K562 (cell line): Measurements from ENCODE around the gene PLAAT3. TPM values are rescaled to one million over a fixed set of nuclear protein-coding genes. Genes with fewer than 3 reads are reported as not detected.

ENCODE experiments used
- ATAC-seq: fragments of 200-7000 bp; cut with Tn5 transposase; 3 replicates; pipeline ENCODE4 v1.9.1; 2020; ENCODE audit warnings: moderate library complexity
- BruUV-seq: library from RNA; stranded (reverse); fragments of 400-500 nt; replicated peaks from 2 replicates; lab custom pipeline; 2021; lab: Mats Ljungman, UMichigan
- CTCF ChIA-PET: fragments of 300-600 bp; formaldehyde crosslinking; extraction: SDS; loops from one replicate; lab custom pipeline; 2021; ENCODE audit warnings: low intra/inter-chr PET ratio; lab: Yijun Ruan, JAX
- POLR2A ChIA-PET: fragments of 300-600, 350-650 bp; sonication (Branson Sonifier 250); formaldehyde crosslinking; extraction: SDS; loops from one replicate; lab custom pipeline; 2021; ENCODE audit warnings: antibody characterized with exemption, inconsistent platforms; lab: Yijun Ruan, JAX
- DNase-seq, 4 experiments: peaks; one replicate each; pipeline versions ENCODE4 v3.0.0 to v3.0.0-alpha.2; 2011 to 2018; ENCODE audit warnings: low spot score in 3 of 4, mixed read lengths in 3 of 4; ENCODE audit errors: extremely low read depth in 1 of 4
- FAIRE-seq: peaks from 2 replicates; lab custom pipeline; 2011; peaks lifted over from hg19 to GRCh38; lab: Jason Lieb, UNC
- H2AFZ ChIP-seq: 2 replicates; pipeline ENCODE4 v1.6.0; 2011; ENCODE audit warnings: low read depth, low read length, control low read depth, inconsistent platforms
- H3K27ac ChIP-seq: fragments of 200-600 bp; 3 replicates; pipeline ENCODE4 v1.8.0; 2011; ENCODE audit warnings: low read depth, mild to moderate bottlenecking, control low read depth, inconsistent platforms, low read length, moderate library complexity, mixed read lengths; ENCODE audit errors: extremely low read depth
- H3K27me3 ChIP-seq, 2 experiments: fragments of 300-600 bp in 1 of 2; 2 replicates in 1 of 2; 3 replicates in 1 of 2; pipeline versions ENCODE4 v1.6.0 to v1.8.0; 2011; ENCODE audit warnings: inconsistent platforms in 2 of 2, low read length in 2 of 2, mild to moderate bottlenecking in 1 of 2, mixed read lengths in 1 of 2, moderate library complexity in 1 of 2; ENCODE audit not compliant: control insufficient read depth in 2 of 2, insufficient read depth in 2 of 2
- H3K36me3 ChIP-seq: fragments of 300-600 bp; 3 replicates; pipeline ENCODE4 v1.8.0; 2011; ENCODE audit warnings: mild to moderate bottlenecking, low read length, inconsistent platforms; ENCODE audit not compliant: control insufficient read depth, insufficient read depth
- H3K4me1 ChIP-seq, 2 experiments: fragments of 200-600 bp in 1 of 2; replicated peaks in 1 of 2; 2 replicates in 1 of 2; 3 replicates in 1 of 2; pipeline versions ENCODE4 v1.5.1 to v1.8.0; 2011; ENCODE audit warnings: inconsistent platforms in 2 of 2, low read length in 2 of 2, mild to moderate bottlenecking in 1 of 2, mixed read lengths in 1 of 2, moderate library complexity in 1 of 2; ENCODE audit not compliant: control insufficient read depth in 2 of 2, insufficient read depth in 2 of 2
- H3K4me2 ChIP-seq: 2 replicates; pipeline ENCODE4 v1.6.1; 2011; ENCODE audit warnings: low read length, control low read depth, inconsistent platforms, mixed read lengths; ENCODE audit not compliant: insufficient read depth
- H3K4me3 ChIP-seq: fragments of 200-600 bp; sonication (generic), shearing (Covaris generic); 2 replicates; pipeline ENCODE4 v1.5.1; 2016; ENCODE audit warnings: control low read depth, inconsistent platforms
- H3K79me2 ChIP-seq: fragments of 200-600 bp; 3 replicates; pipeline ENCODE4 v1.8.0; 2011; ENCODE audit warnings: low read length, inconsistent platforms; ENCODE audit not compliant: control insufficient read depth, insufficient read depth
- H3K9ac ChIP-seq, 2 experiments: 2 replicates each; pipeline versions ENCODE4 v1.6.0 to v1.6.1; 2011; ENCODE audit warnings: low read depth in 2 of 2, low read length in 2 of 2, control low read depth in 1 of 2, inconsistent platforms in 1 of 2, mild to moderate bottlenecking in 1 of 2, mixed read lengths in 1 of 2; ENCODE audit not compliant: insufficient read depth in 1 of 2
- H3K9me1 ChIP-seq: one replicate; pipeline ENCODE4 v1.6.0; 2011; ENCODE audit warnings: inconsistent platforms, mild to moderate bottlenecking, low read length, moderate library complexity; ENCODE audit not compliant: control insufficient read depth, insufficient read depth
- H3K9me3 ChIP-seq: replicated peaks from 2 replicates; pipeline ENCODE4 v1.5.1; 2011; ENCODE audit warnings: low read depth, low read length, inconsistent platforms; ENCODE audit not compliant: control insufficient read depth, insufficient read depth
- H4K20me1 ChIP-seq: replicated peaks from 2 replicates; pipeline ENCODE4 v1.6.1; 2011; ENCODE audit warnings: low read length, inconsistent platforms, mixed read lengths; ENCODE audit not compliant: control insufficient read depth, insufficient read depth
- ARNT ChIP-seq, 2 experiments: fragments of 450-650 bp; IDR thresholded peaks; 2 replicates each; pipeline ENCODE4 v1.6.1; 2016; ENCODE audit warnings: mild to moderate bottlenecking in 1 of 2
- EGR1 ChIP-seq: fragments of 450-650 bp; conservative IDR thresholded peaks from 2 replicates; pipeline ENCODE4 v1.6.1; 2017; ENCODE audit warnings: mild to moderate bottlenecking
- NR4A1 ChIP-seq, 2 experiments: fragments of 250-450 bp in 1 of 2; fragments of 450-650 bp in 1 of 2; sonication (Bioruptor Pico) in 1 of 2; IDR thresholded peaks; 2 replicates each; pipeline versions ENCODE4 v1.4.0 to v1.6.1; 2016 to 2020; ENCODE audit warnings: mild to moderate bottlenecking in 2 of 2, missing compliant biosample characterization in 1 of 2, missing genetic modification characterization in 1 of 2, moderate library complexity in 1 of 2
- SOX6 ChIP-seq: fragments of 450-650 bp; IDR thresholded peaks from 2 replicates; pipeline ENCODE4 v1.6.1; 2014; ENCODE audit warnings: mild to moderate bottlenecking
- ZNF407 ChIP-seq: fragments of 450-650 bp; IDR thresholded peaks from 2 replicates; pipeline ENCODE4 v1.6.1; 2016; ENCODE audit warnings: low read depth
- WGBS: fragments of 100-300 bp; shearing (Covaris generic); methylation state at CpG from one replicate; pipeline ENCODE4 v1.1.6; 2016; ENCODE audit warnings: low coverage, mixed read lengths; ENCODE audit not compliant: insufficient coverage; ENCODE audit errors: missing lambda C conversion rate; 5-methylcytosine and 5-hydroxymethylcytosine counted together
- in situ Hi-C: fragments of 300-500 bp; cut with MboI; formaldehyde crosslinking; loops from 4 replicates; pipeline ENCODE4 v1.15.0; 2018; ENCODE audit warnings: inconsistent platforms, mixed read lengths
- intact Hi-C: fragments of 100-400 bp; cut with micrococcal nuclease; formaldehyde crosslinking; loops from 2 replicates; pipeline ENCODE4 v1.14.2; 2022
- polyA plus RNA-seq, 8 experiments: library from polyadenylated mRNA; depleted of rRNA in 4 of 8; stranded (reverse) in 5 of 8; unstranded in 3 of 8; fragments of >200 nt; fragmentation: Nextera tagmentation in 2 of 8; fragmentation: Illumina TruSeq in 1 of 8; extraction: Ambion mirVana in 2 of 8; extraction: Trizol in 1 of 8; gene quantifications; 2 replicates each; pipeline versions ENCODE4 v1.2.1 to v1.2.3, GENCODE V29; 2011 to 2014; ENCODE audit warnings: inconsistent platforms in 1 of 8, missing spikeins in 1 of 8
- total RNA-seq, 7 experiments: library from RNA; depleted of rRNA in 6 of 7; stranded (reverse); fragments of >200 nt in 6 of 7; fragmentation: Illumina TruSeq in 2 of 7; extraction: Trizol in 2 of 7; gene quantifications; 2 replicates each; pipeline versions ENCODE4 v1.2.1 to v1.2.3, GENCODE V29; 2011 to 2021; ENCODE audit warnings: low replicate concordance in 1 of 7
- TF ChIP-seq, protein P1 (sequence below): fragments of 450-650 bp; IDR thresholded peaks from 2 replicates; pipeline ENCODE4 v1.6.1; 2017; ENCODE audit warnings: mild to moderate bottlenecking, moderate library complexity
- TF ChIP-seq, protein P2 (sequence below): fragments of 450-650 bp; formaldehyde crosslinking; IDR thresholded peaks from 2 replicates; pipeline ENCODE4 v1.4.0; 2020; ENCODE audit warnings: mild to moderate bottlenecking, moderate library complexity
- TF ChIP-seq, protein P3 (sequence below): fragments of 450-650 bp; formaldehyde crosslinking; IDR thresholded peaks from 2 replicates; pipeline ENCODE4 v1.4.0; 2020; ENCODE audit warnings: mild to moderate bottlenecking, mixed read lengths

Gene PLAAT3
- total and polyA plus RNA-seq, 9 of the 15 experiments (the other 6 are each of a cell fraction or from before 2014, with no cell fraction given) = 0.80 to 2.7 (median 1.4) TPM

DNA sequence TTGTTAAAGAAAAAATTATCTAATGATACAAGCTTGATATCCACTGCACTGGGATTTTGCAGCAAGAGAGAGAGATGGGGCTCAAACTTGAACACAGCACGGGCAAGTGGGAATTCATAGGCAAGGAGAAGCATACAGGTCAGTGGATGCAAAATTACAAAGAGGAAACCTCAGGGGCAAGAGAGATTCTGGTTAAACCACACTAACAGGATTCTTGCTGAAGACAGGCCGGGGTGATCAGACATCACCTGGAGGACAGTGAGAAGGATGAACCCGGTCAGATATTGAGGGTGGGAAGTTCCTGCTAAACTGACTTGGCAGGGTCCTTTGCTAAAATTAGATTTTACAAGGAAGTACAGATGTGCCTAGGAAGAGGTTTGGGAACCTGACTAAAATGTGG lies 80.2 kb downstream of the PLAAT3 start:
- POLR2A ChIA-PET = no interaction called here
- ATAC-seq (no peak), DNase-seq (no peak), FAIRE-seq (no peak)
- H3K79me2 ChIP-seq = no peaks in the 10 kb centered on the region
- H4K20me1 ChIP-seq = no peaks in the 10 kb centered on the region
- no peak overlapping the region for H3K4me3 ChIP-seq
- peaks cover 27 to 68% of the 10 kb centered on the region in 2 experiments for H3K4me1 ChIP-seq
- no peak overlapping the region for H3K4me2 ChIP-seq
- in situ Hi-C loops = no loop called here
- H3K9ac ChIP-seq = no peak overlapping the region
- no peak overlapping the region for H2AFZ ChIP-seq
- intact Hi-C loops = no loop called here
- CTCF ChIA-PET = no interaction called here
- WGBS = 84% methylated on average over 3 of the region's 3 CpGs
- H3K9me3 ChIP-seq = no peaks in the 10 kb centered on the region
- no TSS peak for BruUV-seq
- no peaks in the 10 kb centered on the region for H3K27me3 ChIP-seq
- no peak overlapping the region for H3K27ac ChIP-seq
- no peaks in the 10 kb centered on the region for H3K36me3 ChIP-seq
- no peaks in the 10 kb centered on the region for H3K9me1 ChIP-seq
- TF ChIP-seq, protein P1, sequence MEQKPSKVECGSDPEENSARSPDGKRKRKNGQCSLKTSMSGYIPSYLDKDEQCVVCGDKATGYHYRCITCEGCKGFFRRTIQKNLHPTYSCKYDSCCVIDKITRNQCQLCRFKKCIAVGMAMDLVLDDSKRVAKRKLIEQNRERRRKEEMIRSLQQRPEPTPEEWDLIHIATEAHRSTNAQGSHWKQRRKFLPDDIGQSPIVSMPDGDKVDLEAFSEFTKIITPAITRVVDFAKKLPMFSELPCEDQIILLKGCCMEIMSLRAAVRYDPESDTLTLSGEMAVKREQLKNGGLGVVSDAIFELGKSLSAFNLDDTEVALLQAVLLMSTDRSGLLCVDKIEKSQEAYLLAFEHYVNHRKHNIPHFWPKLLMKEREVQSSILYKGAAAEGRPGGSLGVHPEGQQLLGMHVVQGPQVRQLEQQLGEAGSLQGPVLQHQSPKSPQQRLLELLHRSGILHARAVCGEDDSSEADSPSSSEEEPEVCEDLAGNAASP = no peak
- no peak for TF ChIP-seq ZNF407
- TF ChIP-seq, protein P2, sequence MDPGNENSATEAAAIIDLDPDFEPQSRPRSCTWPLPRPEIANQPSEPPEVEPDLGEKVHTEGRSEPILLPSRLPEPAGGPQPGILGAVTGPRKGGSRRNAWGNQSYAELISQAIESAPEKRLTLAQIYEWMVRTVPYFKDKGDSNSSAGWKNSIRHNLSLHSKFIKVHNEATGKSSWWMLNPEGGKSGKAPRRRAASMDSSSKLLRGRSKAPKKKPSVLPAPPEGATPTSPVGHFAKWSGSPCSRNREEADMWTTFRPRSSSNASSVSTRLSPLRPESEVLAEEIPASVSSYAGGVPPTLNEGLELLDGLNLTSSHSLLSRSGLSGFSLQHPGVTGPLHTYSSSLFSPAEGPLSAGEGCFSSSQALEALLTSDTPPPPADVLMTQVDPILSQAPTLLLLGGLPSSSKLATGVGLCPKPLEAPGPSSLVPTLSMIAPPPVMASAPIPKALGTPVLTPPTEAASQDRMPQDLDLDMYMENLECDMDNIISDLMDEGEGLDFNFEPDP (CRISPR knock-in tag) = no peak
- TF ChIP-seq EGR1 = no peak
- no peak for TF ChIP-seq ARNT (IDR thresholded peaks at IDR 0.05)
- TF ChIP-seq NR4A1 (CRISPR knock-in tag; IDR thresholded peaks at IDR 0.05) = no peak
- no peak for TF ChIP-seq NR4A1 (tag; IDR thresholded peaks at IDR 0.05)
- TF ChIP-seq, protein P3, sequence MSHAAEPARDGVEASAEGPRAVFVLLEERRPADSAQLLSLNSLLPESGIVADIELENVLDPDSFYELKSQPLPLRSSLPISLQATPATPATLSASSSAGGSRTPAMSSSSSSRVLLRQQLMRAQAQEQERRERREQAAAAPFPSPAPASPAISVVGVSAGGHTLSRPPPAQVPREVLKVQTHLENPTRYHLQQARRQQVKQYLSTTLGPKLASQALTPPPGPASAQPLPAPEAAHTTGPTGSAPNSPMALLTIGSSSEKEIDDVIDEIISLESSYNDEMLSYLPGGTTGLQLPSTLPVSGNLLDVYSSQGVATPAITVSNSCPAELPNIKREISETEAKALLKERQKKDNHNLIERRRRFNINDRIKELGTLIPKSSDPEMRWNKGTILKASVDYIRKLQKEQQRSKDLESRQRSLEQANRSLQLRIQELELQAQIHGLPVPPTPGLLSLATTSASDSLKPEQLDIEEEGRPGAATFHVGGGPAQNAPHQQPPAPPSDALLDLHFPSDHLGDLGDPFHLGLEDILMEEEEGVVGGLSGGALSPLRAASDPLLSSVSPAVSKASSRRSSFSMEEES (CRISPR knock-in tag) = no peak
- TF ChIP-seq SOX6 = no peak
